Brain microvascular endothelial cell (primary cell): ENCODE data around the gene BMAL2.

Source experiments
- DNase-seq: peaks from one replicate; pipeline ENCODE4 v3.0.0-alpha.2; 2020
- H3K27ac ChIP-seq: fragments of 250-450 bp; sonication (Bioruptor Pico); 2 replicates; pipeline ENCODE4 v1.5.1; 2020; ENCODE audit warnings: mild to moderate bottlenecking, moderate library complexity
- H3K27me3 ChIP-seq: fragments of 250-450 bp; sonication (Bioruptor Pico); replicated peaks from 2 replicates; pipeline ENCODE4 v1.5.1; 2020; ENCODE audit warnings: mild to moderate bottlenecking
- H3K36me3 ChIP-seq: fragments of 250-450 bp; sonication (Bioruptor Pico); replicated peaks from 2 replicates; pipeline ENCODE4 v1.5.1; 2020; ENCODE audit warnings: mild to moderate bottlenecking
- H3K4me3 ChIP-seq: 2 replicates; pipeline ENCODE4 v1.5.1; 2011; ENCODE audit warnings: low read depth, mild to moderate bottlenecking, control low read depth, low read length, moderate library complexity
- CTCF ChIP-seq: IDR thresholded peaks from 2 replicates; pipeline ENCODE4 v1.5.1; 2011; ENCODE audit warnings: low read depth, mild to moderate bottlenecking, moderate library complexity, low read length, control low read depth, inconsistent platforms; ENCODE audit errors: missing control alignments
- in situ Hi-C: cut with HindIII; loops from 2 replicates; pipeline ENCODE4 v1.10.0; 2017; ENCODE audit warnings: low sequenced_read_pairs, low pct_ligation_motif_present

Gene BMAL2

DNA sequence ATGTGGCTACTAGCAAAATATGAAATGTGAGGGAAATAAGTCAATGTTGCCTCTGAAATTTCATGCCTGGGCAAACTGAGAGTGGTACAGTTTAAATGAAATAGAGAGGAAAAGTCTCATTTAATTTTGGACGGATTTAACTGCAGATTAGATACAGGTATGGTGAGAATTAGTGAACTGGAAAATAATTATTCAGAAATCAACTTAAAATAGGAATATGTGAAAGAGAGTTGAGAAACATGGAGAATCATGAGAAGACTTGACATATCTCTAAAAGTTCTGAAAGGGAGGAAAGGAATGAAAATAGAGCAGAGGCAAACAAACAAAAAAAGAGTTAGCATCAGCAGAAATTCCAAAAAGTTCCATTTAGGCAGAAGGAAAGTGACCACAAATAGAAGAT, 33.5 kb upstream of the BMAL2 start:
- Histone ChIP-seq H3K27ac (no peak overlapping the region), H3K36me3 (peaks cover 16% of the 10 kb centered on the region), H3K27me3 (no peaks in the 10 kb centered on the region), H3K4me3 (no peak overlapping the region)
- DNase-seq: no peak
- in situ Hi-C loops: no loop called here
- no peak for TF ChIP-seq CTCF

DNA sequence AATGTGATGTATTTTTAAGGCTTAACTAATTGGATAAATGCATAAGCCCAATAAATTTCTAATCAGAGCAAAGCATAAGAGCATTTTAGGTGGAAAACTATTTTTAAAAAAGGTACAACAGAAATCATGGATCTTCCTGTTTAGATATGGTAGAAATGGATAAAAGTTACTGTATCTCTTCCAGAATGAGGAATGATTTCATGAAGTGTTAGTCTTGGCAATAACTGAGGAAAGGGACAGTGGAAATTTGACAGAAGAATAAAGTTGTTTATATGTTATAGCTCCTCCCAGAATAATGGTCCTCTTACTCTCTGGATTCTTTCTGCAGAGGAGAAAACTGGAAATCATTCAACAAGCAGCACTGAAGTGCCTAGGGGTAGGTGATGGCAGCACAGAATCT, 32.4 kb upstream of the BMAL2 start:
- in situ Hi-C loops: no loop called here
- Histone ChIP-seq H3K27ac (no peak overlapping the region), H3K36me3 (peaks cover 16% of the 10 kb centered on the region), H3K4me3 (no peak overlapping the region), H3K27me3 (no peaks in the 10 kb centered on the region)
- TF ChIP-seq CTCF: no peak
- no peak for DNase-seq

DNA sequence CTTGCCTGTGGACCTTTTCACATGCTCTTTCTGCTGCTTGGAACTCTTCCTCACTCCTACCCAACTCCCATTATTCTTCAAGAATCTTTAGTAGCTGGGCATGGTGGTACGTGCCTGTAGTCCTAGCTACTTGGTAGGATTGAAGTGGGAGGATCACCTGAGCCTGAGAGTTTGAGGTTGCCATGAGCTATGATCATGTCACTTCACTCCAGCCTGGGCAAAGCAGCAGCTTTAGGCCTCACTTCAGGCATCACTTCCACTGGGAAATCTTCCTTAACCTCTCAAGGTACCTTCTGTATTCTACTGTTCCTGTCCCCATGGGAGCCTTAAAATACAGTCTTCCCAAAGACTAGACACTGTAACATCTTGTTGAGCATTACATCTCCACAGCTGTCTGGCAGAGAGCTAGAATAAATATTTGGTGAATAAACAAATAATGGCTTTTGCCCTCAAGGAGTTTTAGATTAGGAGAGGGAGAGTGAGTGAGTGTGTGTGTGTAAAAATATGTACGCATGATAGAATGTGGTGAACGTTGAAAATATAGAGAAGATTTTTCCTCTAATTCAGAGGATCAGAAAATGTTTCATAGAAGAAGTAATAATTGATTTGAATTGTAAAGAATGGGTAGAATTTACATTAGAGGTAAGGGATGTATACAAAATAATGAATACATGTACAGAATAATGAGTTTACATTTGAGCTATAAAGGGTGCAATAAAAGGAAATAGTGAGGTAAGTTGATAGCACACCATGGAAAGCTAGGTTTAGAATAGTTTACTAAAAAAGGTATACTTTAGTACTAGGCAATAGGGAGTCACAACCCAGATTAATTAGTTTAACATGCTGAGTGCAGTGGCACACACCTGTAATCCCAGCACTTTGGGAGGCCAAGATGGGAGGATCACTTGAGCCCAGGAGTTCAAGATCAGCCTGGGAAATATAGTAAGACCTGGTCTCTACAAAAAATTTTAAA, 29.2 kb upstream of the BMAL2 start:
- Histone ChIP-seq H3K27ac (no peak overlapping the region), H3K36me3 (peaks cover 13% of the 10 kb centered on the region), H3K4me3 (no peak overlapping the region), H3K27me3 (no peaks in the 10 kb centered on the region)
- no peak for TF ChIP-seq CTCF
- in situ Hi-C loops: no loop called here
- peak; percentile 32 for DNase-seq

DNA sequence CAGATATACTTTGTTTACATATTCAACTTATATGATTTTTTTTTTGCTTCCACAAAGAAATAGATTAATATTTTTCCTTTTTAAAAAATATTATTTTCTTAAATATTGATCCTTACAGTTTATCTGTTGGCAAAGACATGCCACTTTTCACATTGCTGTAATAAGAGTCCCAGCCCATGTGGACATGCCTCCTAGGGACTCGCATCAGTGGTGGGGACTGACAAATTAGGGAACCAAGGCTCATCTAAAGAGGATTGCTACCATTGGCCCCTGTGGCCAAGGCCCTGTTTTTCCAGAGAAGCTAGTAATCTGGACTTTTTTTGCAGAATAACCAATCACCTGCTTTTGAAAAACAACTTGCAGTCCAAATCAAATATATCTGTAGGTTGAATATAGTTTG, 27.8 kb upstream of the BMAL2 start:
- no peak overlapping the region for H3K27ac ChIP-seq
- H3K27me3 ChIP-seq: no peaks in the 10 kb centered on the region
- in situ Hi-C loops: no loop called here
- no peak for DNase-seq
- peaks cover 15% of the 10 kb centered on the region for H3K36me3 ChIP-seq
- H3K4me3 ChIP-seq: no peak overlapping the region
- TF ChIP-seq CTCF: no peak

DNA sequence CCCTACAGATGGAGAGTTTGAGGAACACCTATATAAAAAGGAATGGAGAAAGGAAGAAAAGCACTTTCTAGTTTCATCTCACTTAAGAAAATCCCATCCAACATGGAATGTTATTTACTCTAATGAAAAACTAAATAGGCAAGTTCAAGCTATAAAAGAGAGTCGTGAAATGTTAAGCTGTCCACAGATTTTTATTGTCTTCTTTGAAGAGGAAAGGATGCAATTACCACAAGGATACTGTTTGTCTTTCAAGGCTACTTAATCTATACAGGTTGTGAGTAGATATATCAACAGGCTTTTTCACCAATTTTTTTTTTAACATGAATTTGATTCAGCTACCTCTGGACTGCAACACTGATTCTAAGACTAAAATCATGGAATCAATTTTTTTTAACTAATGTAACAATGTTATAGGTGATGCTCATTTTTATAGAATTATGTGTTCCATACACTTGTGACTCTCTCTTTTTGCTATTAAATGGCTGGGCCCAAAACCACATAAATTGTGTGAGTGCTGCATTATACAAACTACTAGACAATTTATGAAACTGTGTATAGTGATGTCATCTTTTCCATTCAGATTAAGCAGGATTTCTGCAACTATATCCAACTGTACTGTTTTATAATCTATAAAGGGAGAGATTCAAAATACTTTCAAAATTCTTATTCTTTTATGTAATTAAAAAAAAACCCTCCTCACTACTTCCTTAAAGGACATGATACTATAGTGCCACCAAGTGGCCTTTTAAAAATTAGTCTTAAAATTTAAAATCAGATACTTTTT, 26.8 kb upstream of the BMAL2 start:
- TF ChIP-seq CTCF: no peak
- H3K27me3 ChIP-seq: no peaks in the 10 kb centered on the region
- no peak for DNase-seq
- H3K4me3 ChIP-seq: no peak overlapping the region
- H3K36me3 ChIP-seq: peaks cover 15% of the 10 kb centered on the region
- in situ Hi-C loops: no loop called here
- no peak overlapping the region for H3K27ac ChIP-seq
